K562 (cell line): ENCODE results near the gene GUK1. TPM values are rescaled to one million over a fixed set of nuclear protein-coding genes. Genes with fewer than 3 reads are reported as not detected.

ENCODE experiments used
- ZNF347 ChIP-seq: fragments of 450-650 bp; formaldehyde crosslinking; IDR thresholded peaks from 2 replicates; pipeline ENCODE4 v1.4.0; 2020; ENCODE audit warnings: low read depth, mild to moderate bottlenecking, moderate library complexity
- ZNF584 ChIP-seq: fragments of 200-800 bp; sonication (Bioruptor generic); IDR thresholded peaks from 2 replicates; pipeline ENCODE4 v1.6.1; 2016; ENCODE audit warnings: low read depth, mild to moderate bottlenecking, missing genetic modification characterization, missing compliant biosample characterization
- polyA plus RNA-seq, 8 experiments: library from polyadenylated mRNA; depleted of rRNA in 4 of 8; stranded (reverse) in 5 of 8; unstranded in 3 of 8; fragments of >200 nt; fragmentation: Nextera tagmentation in 2 of 8; fragmentation: Illumina TruSeq in 1 of 8; extraction: Ambion mirVana in 2 of 8; extraction: Trizol in 1 of 8; gene quantifications; 2 replicates each; pipeline versions ENCODE4 v1.2.1 to v1.2.3, GENCODE V29; 2011 to 2014; ENCODE audit warnings: inconsistent platforms in 1 of 8, missing spikeins in 1 of 8
- total RNA-seq, 7 experiments: library from RNA; depleted of rRNA in 6 of 7; stranded (reverse); fragments of >200 nt in 6 of 7; fragmentation: Illumina TruSeq in 2 of 7; extraction: Trizol in 2 of 7; gene quantifications; 2 replicates each; pipeline versions ENCODE4 v1.2.1 to v1.2.3, GENCODE V29; 2011 to 2021; ENCODE audit warnings: low replicate concordance in 1 of 7
- TF ChIP-seq, protein P1 (sequence below): fragments of 450-650 bp; IDR thresholded peaks from 2 replicates; pipeline ENCODE4 v1.6.1; 2016; ENCODE audit warnings: low read depth
- TF ChIP-seq, protein P2 (sequence below), 2 experiments: IDR thresholded peaks; 2 replicates each; pipeline ENCODE4 v1.6.1; 2012; ENCODE audit warnings: improper control_type of control experiment in 2 of 2, low read depth in 2 of 2, low read length in 2 of 2, borderline replicate concordance in 1 of 2
- TF ChIP-seq, protein P3 (sequence below): sonication (generic); formaldehyde crosslinking; IDR thresholded peaks from 2 replicates; pipeline ENCODE4 v1.8.1; 2023; ENCODE audit warnings: mild to moderate bottlenecking, missing genetic modification reagents
- TF ChIP-seq, protein P4 (sequence below): sonication (generic); formaldehyde crosslinking; IDR thresholded peaks from 2 replicates; pipeline ENCODE4 v1.8.1; 2023; ENCODE audit warnings: missing genetic modification reagents, mild to moderate bottlenecking, borderline replicate concordance

Gene GUK1
- total and polyA plus RNA-seq, 9 of the 15 experiments (the other 6 are each of a cell fraction or from before 2014, with no cell fraction given), result 7.0 to 331 (median 132) TPM

DNA sequence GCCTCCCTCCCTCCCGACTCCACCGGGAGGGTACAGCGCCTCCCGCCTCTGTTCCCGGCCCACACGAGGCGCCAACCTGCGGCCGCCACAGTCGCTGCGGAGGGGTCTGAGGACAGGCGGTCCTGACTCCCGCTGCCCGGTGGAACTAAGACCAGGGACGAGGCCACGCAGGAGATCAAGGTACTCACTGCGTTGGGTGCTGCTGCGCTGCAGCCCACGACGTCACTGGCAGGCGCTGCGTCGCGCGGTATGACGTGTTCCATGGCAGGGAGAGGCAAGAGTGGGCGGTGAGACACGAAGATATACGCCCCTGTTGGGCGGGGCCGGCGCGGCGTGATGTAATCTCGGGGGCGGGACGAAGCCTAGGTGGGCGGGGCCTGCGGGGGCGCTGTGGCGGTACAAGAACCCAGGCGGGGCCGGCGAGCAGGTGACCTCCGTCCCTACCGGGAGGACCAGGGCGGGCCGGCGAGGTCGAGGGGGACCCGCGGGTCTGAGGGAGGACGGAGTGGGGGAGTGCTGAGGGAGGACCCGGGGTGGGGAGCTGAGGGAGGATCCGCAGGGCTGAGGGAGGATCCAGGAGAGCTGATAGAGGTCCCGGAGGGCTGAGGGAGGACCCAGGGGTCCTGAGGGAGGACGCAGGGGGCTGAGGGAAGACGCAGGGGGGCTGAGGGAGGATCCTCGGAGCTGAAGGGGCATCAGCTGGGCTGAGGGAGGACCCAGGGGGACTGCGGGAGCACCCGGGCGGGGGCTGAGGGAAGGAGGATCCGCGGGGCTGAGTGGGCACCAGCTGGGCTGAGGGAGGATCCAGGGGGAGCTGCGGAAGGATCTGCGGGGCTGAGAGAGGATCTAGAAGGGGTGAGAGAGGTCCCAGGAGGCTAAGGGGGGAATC, 30.8 kb upstream of the GUK1 start, which contains the start of gene MRPL55 (continued):
- TF ChIP-seq, protein P1, sequence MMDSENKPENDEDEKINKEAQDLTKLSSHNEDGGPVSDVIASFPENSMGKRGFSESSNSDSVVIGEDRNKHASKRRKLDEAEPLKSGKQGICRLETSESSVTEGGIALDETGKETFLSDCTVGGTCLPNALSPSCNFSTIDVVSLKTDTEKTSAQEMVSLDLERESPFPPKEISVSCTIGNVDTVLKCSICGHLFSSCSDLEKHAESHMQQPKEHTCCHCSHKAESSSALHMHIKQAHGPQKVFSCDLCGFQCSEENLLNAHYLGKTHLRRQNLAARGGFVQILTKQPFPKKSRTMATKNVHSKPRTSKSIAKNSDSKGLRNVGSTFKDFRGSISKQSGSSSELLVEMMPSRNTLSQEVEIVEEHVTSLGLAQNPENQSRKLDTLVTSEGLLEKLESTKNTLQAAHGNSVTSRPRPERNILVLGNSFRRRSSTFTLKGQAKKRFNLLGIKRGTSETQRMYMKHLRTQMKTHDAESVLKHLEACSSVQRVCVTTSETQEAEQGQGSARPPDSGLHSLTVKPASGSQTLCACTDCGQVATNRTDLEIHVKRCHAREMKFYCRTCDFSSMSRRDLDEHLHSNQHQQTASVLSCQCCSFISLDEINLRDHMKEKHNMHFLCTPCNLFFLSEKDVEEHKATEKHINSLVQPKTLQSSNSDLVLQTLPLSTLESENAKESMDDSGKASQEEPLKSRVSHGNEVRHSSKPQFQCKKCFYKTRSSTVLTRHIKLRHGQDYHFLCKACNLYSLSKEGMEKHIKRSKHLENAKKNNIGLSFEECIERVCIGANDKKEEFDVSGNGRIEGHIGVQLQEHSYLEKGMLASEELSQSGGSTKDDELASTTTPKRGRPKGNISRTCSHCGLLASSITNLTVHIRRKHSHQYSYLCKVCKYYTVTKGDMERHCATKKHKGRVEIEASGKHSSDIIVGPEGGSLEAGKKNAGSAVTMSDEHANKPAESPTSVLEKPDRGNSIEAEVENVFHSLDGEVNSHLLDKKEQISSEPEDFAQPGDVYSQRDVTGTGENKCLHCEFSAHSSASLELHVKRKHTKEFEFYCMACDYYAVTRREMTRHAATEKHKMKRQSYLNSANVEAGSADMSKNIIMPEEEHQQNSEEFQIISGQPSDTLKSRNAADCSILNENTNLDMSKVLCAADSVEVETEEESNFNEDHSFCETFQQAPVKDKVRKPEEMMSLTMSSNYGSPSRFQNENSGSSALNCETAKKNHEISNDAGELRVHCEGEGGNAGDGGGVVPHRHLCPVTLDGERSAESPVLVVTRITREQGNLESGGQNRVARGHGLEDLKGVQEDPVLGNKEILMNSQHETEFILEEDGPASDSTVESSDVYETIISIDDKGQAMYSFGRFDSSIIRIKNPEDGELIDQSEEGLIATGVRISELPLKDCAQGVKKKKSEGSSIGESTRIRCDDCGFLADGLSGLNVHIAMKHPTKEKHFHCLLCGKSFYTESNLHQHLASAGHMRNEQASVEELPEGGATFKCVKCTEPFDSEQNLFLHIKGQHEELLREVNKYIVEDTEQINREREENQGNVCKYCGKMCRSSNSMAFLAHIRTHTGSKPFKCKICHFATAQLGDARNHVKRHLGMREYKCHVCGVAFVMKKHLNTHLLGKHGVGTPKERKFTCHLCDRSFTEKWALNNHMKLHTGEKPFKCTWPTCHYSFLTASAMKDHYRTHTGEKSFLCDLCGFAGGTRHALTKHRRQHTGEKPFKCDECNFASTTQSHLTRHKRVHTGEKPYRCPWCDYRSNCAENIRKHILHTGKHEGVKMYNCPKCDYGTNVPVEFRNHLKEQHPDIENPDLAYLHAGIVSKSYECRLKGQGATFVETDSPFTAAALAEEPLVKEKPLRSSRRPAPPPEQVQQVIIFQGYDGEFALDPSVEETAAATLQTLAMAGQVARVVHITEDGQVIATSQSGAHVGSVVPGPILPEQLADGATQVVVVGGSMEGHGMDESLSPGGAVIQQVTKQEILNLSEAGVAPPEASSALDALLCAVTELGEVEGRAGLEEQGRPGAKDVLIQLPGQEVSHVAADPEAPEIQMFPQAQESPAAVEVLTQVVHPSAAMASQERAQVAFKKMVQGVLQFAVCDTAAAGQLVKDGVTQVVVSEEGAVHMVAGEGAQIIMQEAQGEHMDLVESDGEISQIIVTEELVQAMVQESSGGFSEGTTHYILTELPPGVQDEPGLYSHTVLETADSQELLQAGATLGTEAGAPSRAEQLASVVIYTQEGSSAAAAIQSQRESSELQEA, result no peak
- TF ChIP-seq ZNF347 (no peak), ZNF584 (CRISPR knock-in tag) (no peak)
- TF ChIP-seq, protein P2, sequence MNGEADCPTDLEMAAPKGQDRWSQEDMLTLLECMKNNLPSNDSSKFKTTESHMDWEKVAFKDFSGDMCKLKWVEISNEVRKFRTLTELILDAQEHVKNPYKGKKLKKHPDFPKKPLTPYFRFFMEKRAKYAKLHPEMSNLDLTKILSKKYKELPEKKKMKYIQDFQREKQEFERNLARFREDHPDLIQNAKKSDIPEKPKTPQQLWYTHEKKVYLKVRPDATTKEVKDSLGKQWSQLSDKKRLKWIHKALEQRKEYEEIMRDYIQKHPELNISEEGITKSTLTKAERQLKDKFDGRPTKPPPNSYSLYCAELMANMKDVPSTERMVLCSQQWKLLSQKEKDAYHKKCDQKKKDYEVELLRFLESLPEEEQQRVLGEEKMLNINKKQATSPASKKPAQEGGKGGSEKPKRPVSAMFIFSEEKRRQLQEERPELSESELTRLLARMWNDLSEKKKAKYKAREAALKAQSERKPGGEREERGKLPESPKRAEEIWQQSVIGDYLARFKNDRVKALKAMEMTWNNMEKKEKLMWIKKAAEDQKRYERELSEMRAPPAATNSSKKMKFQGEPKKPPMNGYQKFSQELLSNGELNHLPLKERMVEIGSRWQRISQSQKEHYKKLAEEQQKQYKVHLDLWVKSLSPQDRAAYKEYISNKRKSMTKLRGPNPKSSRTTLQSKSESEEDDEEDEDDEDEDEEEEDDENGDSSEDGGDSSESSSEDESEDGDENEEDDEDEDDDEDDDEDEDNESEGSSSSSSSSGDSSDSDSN (IDR thresholded peaks at IDR 0.05; ENCODE audit: borderline replicate concordance in 1 of 2, low read depth in 2 of 2, low read length in 2 of 2), result 0 out of 4 replicates have a peak, but pooled peaks of 1 of the 2 experiments have one; percentile 52
- TF ChIP-seq, protein P3, sequence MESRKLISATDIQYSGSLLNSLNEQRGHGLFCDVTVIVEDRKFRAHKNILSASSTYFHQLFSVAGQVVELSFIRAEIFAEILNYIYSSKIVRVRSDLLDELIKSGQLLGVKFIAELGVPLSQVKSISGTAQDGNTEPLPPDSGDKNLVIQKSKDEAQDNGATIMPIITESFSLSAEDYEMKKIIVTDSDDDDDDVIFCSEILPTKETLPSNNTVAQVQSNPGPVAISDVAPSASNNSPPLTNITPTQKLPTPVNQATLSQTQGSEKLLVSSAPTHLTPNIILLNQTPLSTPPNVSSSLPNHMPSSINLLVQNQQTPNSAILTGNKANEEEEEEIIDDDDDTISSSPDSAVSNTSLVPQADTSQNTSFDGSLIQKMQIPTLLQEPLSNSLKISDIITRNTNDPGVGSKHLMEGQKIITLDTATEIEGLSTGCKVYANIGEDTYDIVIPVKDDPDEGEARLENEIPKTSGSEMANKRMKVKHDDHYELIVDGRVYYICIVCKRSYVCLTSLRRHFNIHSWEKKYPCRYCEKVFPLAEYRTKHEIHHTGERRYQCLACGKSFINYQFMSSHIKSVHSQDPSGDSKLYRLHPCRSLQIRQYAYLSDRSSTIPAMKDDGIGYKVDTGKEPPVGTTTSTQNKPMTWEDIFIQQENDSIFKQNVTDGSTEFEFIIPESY (CRISPR knock-in tag), result peak; percentile 51; the same call in 1 of the 2 replicates
- TF ChIP-seq, protein P4, sequence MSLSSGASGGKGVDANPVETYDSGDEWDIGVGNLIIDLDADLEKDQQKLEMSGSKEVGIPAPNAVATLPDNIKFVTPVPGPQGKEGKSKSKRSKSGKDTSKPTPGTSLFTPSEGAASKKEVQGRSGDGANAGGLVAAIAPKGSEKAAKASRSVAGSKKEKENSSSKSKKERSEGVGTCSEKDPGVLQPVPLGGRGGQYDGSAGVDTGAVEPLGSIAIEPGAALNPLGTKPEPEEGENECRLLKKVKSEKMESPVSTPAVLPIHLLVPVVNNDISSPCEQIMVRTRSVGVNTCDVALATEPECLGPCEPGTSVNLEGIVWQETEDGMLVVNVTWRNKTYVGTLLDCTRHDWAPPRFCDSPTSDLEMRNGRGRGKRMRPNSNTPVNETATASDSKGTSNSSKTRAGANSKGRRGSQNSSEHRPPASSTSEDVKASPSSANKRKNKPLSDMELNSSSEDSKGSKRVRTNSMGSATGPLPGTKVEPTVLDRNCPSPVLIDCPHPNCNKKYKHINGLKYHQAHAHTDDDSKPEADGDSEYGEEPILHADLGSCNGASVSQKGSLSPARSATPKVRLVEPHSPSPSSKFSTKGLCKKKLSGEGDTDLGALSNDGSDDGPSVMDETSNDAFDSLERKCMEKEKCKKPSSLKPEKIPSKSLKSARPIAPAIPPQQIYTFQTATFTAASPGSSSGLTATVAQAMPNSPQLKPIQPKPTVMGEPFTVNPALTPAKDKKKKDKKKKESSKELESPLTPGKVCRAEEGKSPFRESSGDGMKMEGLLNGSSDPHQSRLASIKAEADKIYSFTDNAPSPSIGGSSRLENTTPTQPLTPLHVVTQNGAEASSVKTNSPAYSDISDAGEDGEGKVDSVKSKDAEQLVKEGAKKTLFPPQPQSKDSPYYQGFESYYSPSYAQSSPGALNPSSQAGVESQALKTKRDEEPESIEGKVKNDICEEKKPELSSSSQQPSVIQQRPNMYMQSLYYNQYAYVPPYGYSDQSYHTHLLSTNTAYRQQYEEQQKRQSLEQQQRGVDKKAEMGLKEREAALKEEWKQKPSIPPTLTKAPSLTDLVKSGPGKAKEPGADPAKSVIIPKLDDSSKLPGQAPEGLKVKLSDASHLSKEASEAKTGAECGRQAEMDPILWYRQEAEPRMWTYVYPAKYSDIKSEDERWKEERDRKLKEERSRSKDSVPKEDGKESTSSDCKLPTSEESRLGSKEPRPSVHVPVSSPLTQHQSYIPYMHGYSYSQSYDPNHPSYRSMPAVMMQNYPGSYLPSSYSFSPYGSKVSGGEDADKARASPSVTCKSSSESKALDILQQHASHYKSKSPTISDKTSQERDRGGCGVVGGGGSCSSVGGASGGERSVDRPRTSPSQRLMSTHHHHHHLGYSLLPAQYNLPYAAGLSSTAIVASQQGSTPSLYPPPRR (CRISPR knock-in tag), result 0 out of 2 replicates have a peak, but pooled peaks have one; percentile 50
